HL-60 (cell line): ENCODE data around the gene ZFP3.

ENCODE experiments used
- DNase-seq, 2 experiments: peaks; one replicate each; pipeline ENCODE4 v3.0.0-alpha.2; 2010 to 2020; ENCODE audit warnings: low read depth in 1 of 2, low spot score in 1 of 2
- H3K27ac ChIP-seq: fragments of 250-450 bp; sonication (Bioruptor Pico); replicated peaks from 2 replicates; pipeline ENCODE4 v1.5.1; 2020; ENCODE audit warnings: mild to moderate bottlenecking, moderate library complexity
- H3K27me3 ChIP-seq: fragments of 250-450 bp; sonication (Bioruptor Pico); 2 replicates; pipeline ENCODE4 v1.5.1; 2021; ENCODE audit warnings: mild to moderate bottlenecking, moderate library complexity; ENCODE audit not compliant: insufficient read depth, poor library complexity, severe bottlenecking
- H3K4me3 ChIP-seq: replicated peaks from 2 replicates; pipeline ENCODE4 v1.5.1; 2011; ENCODE audit warnings: mild to moderate bottlenecking, control low read depth, low read length; ENCODE audit not compliant: insufficient read depth
- GABPA ChIP-seq: IDR thresholded peaks from 2 replicates; pipeline ENCODE4 v1.6.1; 2012; ENCODE audit warnings: low read depth
- POLR2AphosphoS5 ChIP-seq: IDR thresholded peaks from 2 replicates; pipeline ENCODE4 v1.6.1; 2012; ENCODE audit warnings: low read depth
- SPI1 ChIP-seq: IDR thresholded peaks from 2 replicates; pipeline ENCODE4 v1.6.1; 2012; ENCODE audit warnings: low read depth, mild to moderate bottlenecking, borderline replicate concordance
- TF ChIP-seq, protein P1 (sequence below): IDR thresholded peaks from one replicate; pipeline ENCODE4 v1.5.1; 2011; ENCODE audit warnings: low read length, control low read depth, inconsistent platforms; ENCODE audit not compliant: insufficient read depth
- TF ChIP-seq, protein P2 (sequence below): IDR thresholded peaks from 2 replicates; pipeline ENCODE4 v1.6.1; 2012; ENCODE audit warnings: low read depth; ENCODE audit not compliant: insufficient replicate concordance

The ZFP3 gene

DNA sequence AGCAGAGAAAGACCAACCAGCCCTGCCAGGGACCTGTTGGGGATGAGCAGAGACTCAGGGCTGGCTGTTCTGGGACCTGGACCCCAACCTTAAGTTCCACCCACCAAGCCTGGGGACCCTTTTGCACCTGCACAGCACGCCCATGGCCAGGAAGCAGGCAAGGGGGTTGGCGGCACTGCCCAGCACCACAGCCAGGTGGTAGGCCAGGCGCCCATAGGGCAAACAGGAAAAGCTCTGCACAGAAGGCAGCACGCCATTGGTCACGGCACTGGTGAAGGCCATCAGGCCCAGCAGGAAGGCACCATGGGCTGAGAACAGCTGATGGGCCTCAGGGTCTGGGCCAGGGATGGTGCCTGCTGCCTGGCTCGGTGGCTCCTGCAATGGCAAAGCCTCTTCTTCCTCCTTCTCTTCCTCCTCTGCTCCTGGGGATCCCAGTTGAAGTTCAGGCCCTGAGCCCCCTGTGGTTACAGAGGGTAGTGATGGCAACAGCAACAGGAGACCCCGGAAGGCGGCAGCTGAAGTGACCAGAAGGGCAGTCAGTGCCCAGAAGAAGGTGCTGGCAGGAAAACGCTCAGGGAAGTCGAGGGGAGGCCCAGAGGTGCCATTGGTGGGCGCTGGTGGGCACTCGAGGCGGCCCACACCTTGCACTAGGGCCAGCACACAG, 44.8 kb upstream of the ZFP3 start:
- no peaks in the 10 kb centered on the region for H3K27me3 ChIP-seq
- no peak for DNase-seq
- H3K27ac ChIP-seq, result no peak overlapping the region
- TF ChIP-seq POLR2AphosphoS5 (no peak), SPI1 (no peak), GABPA (no peak)
- TF ChIP-seq, protein P1, sequence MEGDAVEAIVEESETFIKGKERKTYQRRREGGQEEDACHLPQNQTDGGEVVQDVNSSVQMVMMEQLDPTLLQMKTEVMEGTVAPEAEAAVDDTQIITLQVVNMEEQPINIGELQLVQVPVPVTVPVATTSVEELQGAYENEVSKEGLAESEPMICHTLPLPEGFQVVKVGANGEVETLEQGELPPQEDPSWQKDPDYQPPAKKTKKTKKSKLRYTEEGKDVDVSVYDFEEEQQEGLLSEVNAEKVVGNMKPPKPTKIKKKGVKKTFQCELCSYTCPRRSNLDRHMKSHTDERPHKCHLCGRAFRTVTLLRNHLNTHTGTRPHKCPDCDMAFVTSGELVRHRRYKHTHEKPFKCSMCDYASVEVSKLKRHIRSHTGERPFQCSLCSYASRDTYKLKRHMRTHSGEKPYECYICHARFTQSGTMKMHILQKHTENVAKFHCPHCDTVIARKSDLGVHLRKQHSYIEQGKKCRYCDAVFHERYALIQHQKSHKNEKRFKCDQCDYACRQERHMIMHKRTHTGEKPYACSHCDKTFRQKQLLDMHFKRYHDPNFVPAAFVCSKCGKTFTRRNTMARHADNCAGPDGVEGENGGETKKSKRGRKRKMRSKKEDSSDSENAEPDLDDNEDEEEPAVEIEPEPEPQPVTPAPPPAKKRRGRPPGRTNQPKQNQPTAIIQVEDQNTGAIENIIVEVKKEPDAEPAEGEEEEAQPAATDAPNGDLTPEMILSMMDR, result no peak
- TF ChIP-seq, protein P2, sequence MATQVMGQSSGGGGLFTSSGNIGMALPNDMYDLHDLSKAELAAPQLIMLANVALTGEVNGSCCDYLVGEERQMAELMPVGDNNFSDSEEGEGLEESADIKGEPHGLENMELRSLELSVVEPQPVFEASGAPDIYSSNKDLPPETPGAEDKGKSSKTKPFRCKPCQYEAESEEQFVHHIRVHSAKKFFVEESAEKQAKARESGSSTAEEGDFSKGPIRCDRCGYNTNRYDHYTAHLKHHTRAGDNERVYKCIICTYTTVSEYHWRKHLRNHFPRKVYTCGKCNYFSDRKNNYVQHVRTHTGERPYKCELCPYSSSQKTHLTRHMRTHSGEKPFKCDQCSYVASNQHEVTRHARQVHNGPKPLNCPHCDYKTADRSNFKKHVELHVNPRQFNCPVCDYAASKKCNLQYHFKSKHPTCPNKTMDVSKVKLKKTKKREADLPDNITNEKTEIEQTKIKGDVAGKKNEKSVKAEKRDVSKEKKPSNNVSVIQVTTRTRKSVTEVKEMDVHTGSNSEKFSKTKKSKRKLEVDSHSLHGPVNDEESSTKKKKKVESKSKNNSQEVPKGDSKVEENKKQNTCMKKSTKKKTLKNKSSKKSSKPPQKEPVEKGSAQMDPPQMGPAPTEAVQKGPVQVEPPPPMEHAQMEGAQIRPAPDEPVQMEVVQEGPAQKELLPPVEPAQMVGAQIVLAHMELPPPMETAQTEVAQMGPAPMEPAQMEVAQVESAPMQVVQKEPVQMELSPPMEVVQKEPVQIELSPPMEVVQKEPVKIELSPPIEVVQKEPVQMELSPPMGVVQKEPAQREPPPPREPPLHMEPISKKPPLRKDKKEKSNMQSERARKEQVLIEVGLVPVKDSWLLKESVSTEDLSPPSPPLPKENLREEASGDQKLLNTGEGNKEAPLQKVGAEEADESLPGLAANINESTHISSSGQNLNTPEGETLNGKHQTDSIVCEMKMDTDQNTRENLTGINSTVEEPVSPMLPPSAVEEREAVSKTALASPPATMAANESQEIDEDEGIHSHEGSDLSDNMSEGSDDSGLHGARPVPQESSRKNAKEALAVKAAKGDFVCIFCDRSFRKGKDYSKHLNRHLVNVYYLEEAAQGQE, result no peak
- H3K4me3 ChIP-seq, result no peak overlapping the region

DNA sequence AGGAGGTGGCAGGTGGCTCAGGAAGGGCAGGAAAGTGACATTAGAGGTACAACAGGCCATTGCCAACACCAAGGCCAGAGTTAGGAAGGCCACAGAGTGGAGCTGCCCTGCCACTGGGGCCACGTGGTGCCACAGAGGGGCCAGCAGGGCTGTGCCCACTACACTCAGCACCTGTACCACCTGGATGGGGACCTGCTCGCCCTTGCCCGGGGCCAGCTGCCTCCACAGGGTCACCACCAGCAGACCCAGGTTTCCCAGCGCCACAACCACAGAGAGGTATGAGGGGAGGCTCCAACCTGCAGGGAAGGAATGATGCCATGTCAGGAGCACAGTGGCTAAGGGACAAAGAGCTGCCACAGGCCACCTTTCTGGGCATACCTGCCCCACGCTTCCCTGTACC, 44.2 kb upstream of the ZFP3 start:
- no peak overlapping the region for H3K27ac ChIP-seq
- no peak for DNase-seq
- TF ChIP-seq SPI1 (no peak), GABPA (no peak), POLR2AphosphoS5 (no peak)
- TF ChIP-seq, protein P2, result no peak
- TF ChIP-seq, protein P1, result no peak
- no peak overlapping the region for H3K4me3 ChIP-seq
- no peaks in the 10 kb centered on the region for H3K27me3 ChIP-seq

DNA sequence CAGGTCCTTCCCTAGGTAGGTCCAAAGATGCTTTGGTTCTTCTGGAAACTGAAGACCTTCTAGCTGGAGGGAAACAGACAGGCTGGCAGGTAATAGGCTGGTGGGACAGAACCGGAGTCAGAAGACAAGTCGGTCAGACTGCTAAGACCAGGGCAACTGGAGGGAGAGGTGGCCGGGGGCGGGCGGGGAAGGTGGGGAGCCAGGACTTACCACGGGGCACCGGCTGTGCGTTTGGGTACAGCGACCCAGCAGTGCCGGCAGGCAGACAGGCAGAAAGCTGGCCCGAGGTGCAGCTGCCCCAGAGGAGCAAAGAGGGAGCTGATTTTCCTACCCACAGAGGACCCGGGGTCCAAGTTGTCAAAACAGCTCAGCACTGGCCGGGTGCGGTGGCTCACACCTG, 43.6 kb upstream of the ZFP3 start:
- no peak overlapping the region for H3K27ac ChIP-seq
- TF ChIP-seq GABPA, result no peak
- TF ChIP-seq SPI1, result no peak
- TF ChIP-seq, protein P1, result no peak
- TF ChIP-seq, protein P2, result no peak
- TF ChIP-seq POLR2AphosphoS5, result no peak
- H3K27me3 ChIP-seq, result no peaks in the 10 kb centered on the region
- no peak for DNase-seq
- H3K4me3 ChIP-seq, result no peak overlapping the region
